ENCODE results near the gene KIF12.

DNA sequence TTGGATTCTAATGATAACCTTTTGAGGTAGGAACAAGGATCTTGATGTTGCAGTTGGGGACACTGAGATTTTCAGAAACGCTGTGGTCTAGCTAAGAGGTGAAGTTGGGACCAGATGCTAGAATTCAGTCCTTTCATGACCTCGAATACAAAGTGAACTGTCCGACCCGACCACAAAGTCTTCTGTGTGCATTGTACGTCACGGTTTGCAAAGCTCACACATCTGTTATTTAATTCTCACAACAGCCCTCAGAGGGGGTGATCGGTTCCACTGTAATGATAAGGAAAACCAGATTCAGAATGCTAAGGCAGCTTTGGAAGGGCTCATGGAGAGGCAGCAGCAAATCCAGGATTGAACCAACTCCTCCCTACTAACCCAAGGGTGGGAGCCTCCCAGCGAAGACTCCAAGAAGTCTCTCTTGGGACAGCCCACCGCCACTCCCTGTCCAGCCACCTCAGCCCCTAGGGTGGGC lies 16.6 kb upstream of the KIF12 start:
- TF ChIP-seq, protein P1, sequence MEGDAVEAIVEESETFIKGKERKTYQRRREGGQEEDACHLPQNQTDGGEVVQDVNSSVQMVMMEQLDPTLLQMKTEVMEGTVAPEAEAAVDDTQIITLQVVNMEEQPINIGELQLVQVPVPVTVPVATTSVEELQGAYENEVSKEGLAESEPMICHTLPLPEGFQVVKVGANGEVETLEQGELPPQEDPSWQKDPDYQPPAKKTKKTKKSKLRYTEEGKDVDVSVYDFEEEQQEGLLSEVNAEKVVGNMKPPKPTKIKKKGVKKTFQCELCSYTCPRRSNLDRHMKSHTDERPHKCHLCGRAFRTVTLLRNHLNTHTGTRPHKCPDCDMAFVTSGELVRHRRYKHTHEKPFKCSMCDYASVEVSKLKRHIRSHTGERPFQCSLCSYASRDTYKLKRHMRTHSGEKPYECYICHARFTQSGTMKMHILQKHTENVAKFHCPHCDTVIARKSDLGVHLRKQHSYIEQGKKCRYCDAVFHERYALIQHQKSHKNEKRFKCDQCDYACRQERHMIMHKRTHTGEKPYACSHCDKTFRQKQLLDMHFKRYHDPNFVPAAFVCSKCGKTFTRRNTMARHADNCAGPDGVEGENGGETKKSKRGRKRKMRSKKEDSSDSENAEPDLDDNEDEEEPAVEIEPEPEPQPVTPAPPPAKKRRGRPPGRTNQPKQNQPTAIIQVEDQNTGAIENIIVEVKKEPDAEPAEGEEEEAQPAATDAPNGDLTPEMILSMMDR (conservative IDR thresholded peaks at IDR 0.05 in 1 of 2, IDR thresholded peaks at IDR 0.05 in 1 of 2; ENCODE audit: extremely low read depth in 1 of 2, insufficient read depth in 1 of 2, low read depth in 1 of 2, low read length in 2 of 2), result no peak
- TF ChIP-seq EZH2 (IDR thresholded peaks at IDR 0.05; ENCODE audit: borderline replicate concordance, low read length), result no peak

Measured in mammary epithelial cell (primary cell).